ENCODE measurements around the gene DNAAF8. TPM values are rescaled to one million over a fixed set of nuclear protein-coding genes. Genes with fewer than 3 reads are reported as not detected.

DNAAF8 gene
- total and polyA plus RNA-seq, 2 of the 4 experiments (the other 2 are of a cell fraction), result 0.54 to 1.7 TPM

GRCh38 chr16:4693296-4693955 is 40.9 kb upstream of the DNAAF8 start, which contains the start of gene NUDT16L1:
TSS of gene NUDT16L1 (plus strand) at chr16:4693562. CDS start at chr16:4693727, 165 bp downstream.
- Histone ChIP-seq H3K27me3 (ENCODE audit: control insufficient read depth, insufficient read depth, low read length) (no peaks in the 10 kb centered on the region), H3K18ac (ENCODE audit: low read depth, low read length) (no peak within 1 kb of the TSS), H2BK15ac (ENCODE audit: low read depth, low read length) (no peak within 1 kb of the TSS), H3K4me2 (ENCODE audit: low read depth, low read length) (peak within 1 kb of the TSS; percentile 86), H3K9me3 (ENCODE audit: control insufficient read depth, insufficient read depth, low read length) (no peaks in the 10 kb centered on the region), H2BK120ac (ENCODE audit: low read depth, low read length) (no peak within 1 kb of the TSS), H3K4me1 (ENCODE audit: control insufficient read depth, insufficient read depth, low read length) (peaks cover 7% of the 10 kb centered on the region), H4K5ac (ENCODE audit: low read depth, low read length) (peak within 1 kb of the TSS; percentile 50; the same call in 1 of the 2 replicates), H2BK20ac (ENCODE audit: low read depth, low read length) (no peak within 1 kb of the TSS), H3K9me1 (ENCODE audit: insufficient read depth, low read length) (peaks cover 5% of the 10 kb centered on the region; the same call in 1 of the 2 replicates), H2BK5ac (ENCODE audit: low read depth, low read length, poor library complexity, severe bottlenecking) (peak within 1 kb of the TSS; percentile 49), H3K14ac (replicated peaks; ENCODE audit: low read depth, low read length) (peak within 1 kb of the TSS; percentile 79; the same call in 1 of the 2 replicates), H2AFZ (replicated peaks; ENCODE audit: low read length, poor library complexity) (peak within 1 kb of the TSS; percentile 96), H2AK9ac (replicated peaks; ENCODE audit: low read depth, low read length, poor library complexity) (peak within 1 kb of the TSS; percentile 99), H4K91ac (ENCODE audit: insufficient read depth, low read depth, low read length) (no peak within 1 kb of the TSS; the same call in 1 of the 2 replicates), H3K56ac (ENCODE audit: extremely low read depth, insufficient read depth, low read length) (no peak within 1 kb of the TSS), H3K79me1 (ENCODE audit: low read depth in 1 of 2, low read length in 2 of 2) (peaks cover 0 to 26% of the 10 kb centered on the region in 2 experiments; a peak in 3 of 4 replicates), H4K8ac (ENCODE audit: low read depth in 2 of 2, low read length in 2 of 2) (peak within 1 kb of the TSS; percentile 86 to 92; a peak in 3 of 4 replicates), H3K9ac (ENCODE audit: low read depth, low read length) (peak within 1 kb of the TSS; percentile 84), H3K27ac (ENCODE audit: insufficient read depth, low read length) (peak within 1 kb of the TSS; percentile 84), H3K4me3 (ENCODE audit: insufficient read depth, low read depth, low read length) (peak within 1 kb of the TSS; percentile 89), H4K20me1 (ENCODE audit: insufficient read depth, low read length) (peaks cover 17% of the 10 kb centered on the region), H3K4ac (ENCODE audit: low read depth, low read length) (peak within 1 kb of the TSS; percentile 85), H3K23ac (ENCODE audit: low read depth, low read length) (no peak within 1 kb of the TSS), H2AK5ac (ENCODE audit: low read depth, low read length) (peak within 1 kb of the TSS; percentile 96), H3K36me3 (ENCODE audit: control insufficient read depth, insufficient read depth, low read length) (peaks cover 37% of the 10 kb centered on the region)
- BruUV-seq (replicated peaks), result no TSS peak
- intact Hi-C loops (cut with micrococcal nuclease), result no loop called here
- DNase-seq, result peak; percentile 89
- CTCF ChIA-PET, result no interaction called here
- peak; percentile 45; the same call in 1 of the 2 replicates for TF ChIP-seq CTCF (conservative IDR thresholded peaks at IDR 0.05; ENCODE audit: low read depth, low read length)
- peak; percentile 66; the same call in 1 of the 2 replicates for TF ChIP-seq MAZ (IDR thresholded peaks at IDR 0.05; ENCODE audit: borderline replicate concordance, low read depth, low read length)
- TF ChIP-seq RAD21 (IDR thresholded peaks at IDR 0.05; ENCODE audit: low read length), result no peak
- peak; percentile 35; the same call in 1 of the 2 replicates for TF ChIP-seq MXI1 (IDR thresholded peaks at IDR 0.05; ENCODE audit: borderline replicate concordance, low read depth, low read length)
- peak; percentile 92 for ATAC-seq (ENCODE audit: low read depth)
- WGBS, 2 experiments (ENCODE audit: extremely low coverage in 2 of 2, insufficient read length in 1 of 2), result 1% methylated on average over 57 of the region's 91 CpGs; no CpG with 5 or more reads in 1 of the 2 experiments
- in situ Hi-C loops (cut with MboI; ENCODE audit: low sequenced_read_pairs), result no loop called here
- dilution Hi-C loops (cut with HindIII; ENCODE audit: low sequenced_read_pairs, unreplicated experiment), result no loop called here
- POLR2A ChIA-PET (ENCODE audit: unreplicated experiment), result no interaction called here

All from IMR-90 (cell line).